Mucosa of stomach (tissue), 1 donor: ENCODE measurements around the gene MRPS35.

ENCODE experiments used
- H3K27me3 ChIP-seq: one replicate; pipeline ENCODE4 v1.7.0; 2013; ENCODE audit warnings: mild to moderate bottlenecking, low read length; ENCODE audit not compliant: control insufficient read depth, insufficient read depth
- H3K36me3 ChIP-seq: one replicate; pipeline ENCODE4 v1.7.0; 2013; ENCODE audit warnings: low read length; ENCODE audit not compliant: control insufficient read depth, insufficient read depth
- H3K4me1 ChIP-seq: one replicate; pipeline ENCODE4 v1.7.0; 2013; ENCODE audit warnings: mild to moderate bottlenecking, low read length; ENCODE audit not compliant: control insufficient read depth, insufficient read depth
- H3K4me3 ChIP-seq: one replicate; pipeline ENCODE4 v1.7.0; 2013; ENCODE audit warnings: low read length
- H3K9ac ChIP-seq: one replicate; pipeline ENCODE4 v1.7.0; 2013; ENCODE audit warnings: mild to moderate bottlenecking, low read length, moderate library complexity
- H3K9me3 ChIP-seq: one replicate; pipeline ENCODE4 v1.7.0; 2013; ENCODE audit warnings: mild to moderate bottlenecking, low read length, moderate library complexity; ENCODE audit not compliant: control insufficient read depth
- donor health status: Pancreatic carcinoma.

The MRPS35 gene

GRCh38 chr12:27754795-27755194 is 44.2 kb downstream of the MRPS35 start:
- Histone ChIP-seq H3K9ac (no peak overlapping the region), H3K4me3 (no peak overlapping the region), H3K27me3 (no peaks in the 10 kb centered on the region), H3K9me3 (no peaks in the 10 kb centered on the region), H3K36me3 (no peaks in the 10 kb centered on the region), H3K4me1 (peaks cover 5% of the 10 kb centered on the region)

GRCh38 chr12:27756670-27757195 is 46.1 kb downstream of the MRPS35 start:
- Histone ChIP-seq H3K36me3 (no peaks in the 10 kb centered on the region), H3K9ac (no peak overlapping the region)

GRCh38 chr12:27762757-27763156 is 52.1 kb downstream of the MRPS35 start:
- Histone ChIP-seq H3K9ac (no peak overlapping the region), H3K9me3 (no peaks in the 10 kb centered on the region), H3K4me1 (no peaks in the 10 kb centered on the region), H3K36me3 (no peaks in the 10 kb centered on the region), H3K4me3 (no peak overlapping the region), H3K27me3 (no peaks in the 10 kb centered on the region)

More at GRCh38 chr12:27756670-27757195, 46.1 kb downstream of the MRPS35 start:
- H3K27me3 ChIP-seq, result no peaks in the 10 kb centered on the region
- H3K4me1 ChIP-seq, result peaks cover 5% of the 10 kb centered on the region
- no peak overlapping the region for H3K4me3 ChIP-seq
- no peaks in the 10 kb centered on the region for H3K9me3 ChIP-seq

- Histone ChIP-seq H3K4me3 (no peak overlapping the region), H3K9ac (no peak overlapping the region), H3K9me3 (no peaks in the 10 kb centered on the region), H3K27me3 (no peaks in the 10 kb centered on the region), H3K36me3 (no peaks in the 10 kb centered on the region), H3K4me1 (no peaks in the 10 kb centered on the region)
Measured at GRCh38 chr12:27766587-27766986, 56.0 kb downstream of the MRPS35 start.

GRCh38 chr12:27769142-27769673 is 58.6 kb downstream of the MRPS35 start:
- Histone ChIP-seq H3K9me3 (no peaks in the 10 kb centered on the region), H3K4me3 (no peak overlapping the region), H3K9ac (no peak overlapping the region), H3K36me3 (no peaks in the 10 kb centered on the region), H3K27me3 (no peaks in the 10 kb centered on the region), H3K4me1 (no peaks in the 10 kb centered on the region)

- Histone ChIP-seq H3K9ac (no peak overlapping the region), H3K27me3 (no peaks in the 10 kb centered on the region), H3K36me3 (no peaks in the 10 kb centered on the region), H3K4me3 (no peak overlapping the region), H3K4me1 (no peaks in the 10 kb centered on the region), H3K9me3 (no peaks in the 10 kb centered on the region)
Measured at GRCh38 chr12:27771481-27772327, 61.1 kb downstream of the MRPS35 start.

GRCh38 chr12:27772328-27773049 is 61.9 kb downstream of the MRPS35 start:
- Histone ChIP-seq H3K9me3 (no peaks in the 10 kb centered on the region), H3K36me3 (no peaks in the 10 kb centered on the region), H3K9ac (no peak overlapping the region), H3K4me3 (no peak overlapping the region), H3K4me1 (no peaks in the 10 kb centered on the region), H3K27me3 (no peaks in the 10 kb centered on the region)

- H3K9me3 ChIP-seq, result no peaks in the 10 kb centered on the region
- H3K36me3 ChIP-seq, result no peaks in the 10 kb centered on the region
- no peaks in the 10 kb centered on the region for H3K27me3 ChIP-seq
- no peak overlapping the region for H3K4me3 ChIP-seq
- peaks cover 16% of the 10 kb centered on the region for H3K4me1 ChIP-seq
- H3K9ac ChIP-seq, result no peak overlapping the region
Measured at GRCh38 chr12:27777141-27777540, 66.5 kb downstream of the MRPS35 start.

GRCh38 chr12:27778206-27778605 is 67.6 kb downstream of the MRPS35 start:
- no peak overlapping the region for H3K9ac ChIP-seq
- no peaks in the 10 kb centered on the region for H3K9me3 ChIP-seq
- H3K36me3 ChIP-seq, result no peaks in the 10 kb centered on the region
- H3K4me1 ChIP-seq, result peaks cover 16% of the 10 kb centered on the region
- H3K27me3 ChIP-seq, result no peaks in the 10 kb centered on the region
- H3K4me3 ChIP-seq, result no peak overlapping the region

GRCh38 chr12:27779416-27779919 is 68.8 kb downstream of the MRPS35 start:
- Histone ChIP-seq H3K36me3 (no peaks in the 10 kb centered on the region), H3K4me1 (peaks cover 16% of the 10 kb centered on the region), H3K9ac (peak overlapping the region; percentile 81), H3K9me3 (no peaks in the 10 kb centered on the region), H3K27me3 (no peaks in the 10 kb centered on the region), H3K4me3 (peak overlapping the region; percentile 47)

- H3K36me3 ChIP-seq, result no peaks in the 10 kb centered on the region
- H3K9me3 ChIP-seq, result no peaks in the 10 kb centered on the region
- peaks cover 16% of the 10 kb centered on the region for H3K4me1 ChIP-seq
- peak within 1 kb of the TSS; percentile 74 for H3K4me3 ChIP-seq
- peak within 1 kb of the TSS; percentile 81 for H3K9ac ChIP-seq
- no peaks in the 10 kb centered on the region for H3K27me3 ChIP-seq
Measured at GRCh38 chr12:27779920-27780611, 69.4 kb downstream of the MRPS35 start, which contains the start of the genes KLHL42 and MANSC4. TSS of gene KLHL42 (plus strand) at chr12:27780233. CDS start at chr12:27780331, 98 bp downstream. TSS of gene MANSC4 (minus strand) at chr12:27780236. CDS start at chr12:27771276, 8,960 bp downstream.
